Neural cell (in vitro differentiated cells): Measurements from ENCODE around the gene STMP1. TPM values are rescaled to one million over a fixed set of nuclear protein-coding genes. Genes with fewer than 3 reads are reported as not detected.

ENCODE experiments used
- H2AFZ ChIP-seq: fragments of 200-600, 300-800 bp; sonication (generic), shearing (Covaris generic); 2 replicates; pipeline ENCODE4 v1.6.0; 2014; ENCODE audit warnings: low read depth, mild to moderate bottlenecking, antibody characterized with exemption, low read length, moderate library complexity
- H3F3A ChIP-seq: fragments of 200-600 bp; shearing (Covaris generic); 2 replicates; pipeline ENCODE4 v1.6.1; 2016; ENCODE audit warnings: mild to moderate bottlenecking, moderate library complexity, mixed read lengths, antibody characterized with exemption, low read length; ENCODE audit not compliant: insufficient read depth, poor library complexity, severe bottlenecking
- H3K27ac ChIP-seq: fragments of 200-600, 300-800 bp; sonication (generic), shearing (Covaris generic); 2 replicates; pipeline ENCODE4 v1.5.1; 2014; ENCODE audit warnings: mild to moderate bottlenecking, low read length, moderate library complexity
- H3K27me3 ChIP-seq: fragments of 300-800, 200-600 bp; sonication (generic), shearing (Covaris generic); 2 replicates; pipeline ENCODE4 v1.6.0; 2014; ENCODE audit warnings: mild to moderate bottlenecking, low read depth, low read length, moderate library complexity; ENCODE audit not compliant: insufficient read depth
- H3K36me3 ChIP-seq: fragments of 300-800, 200-600 bp; sonication (generic), shearing (Covaris generic); 2 replicates; pipeline ENCODE4 v1.5.1; 2014; ENCODE audit warnings: mild to moderate bottlenecking, antibody characterized with exemption, low read length, moderate library complexity; ENCODE audit not compliant: insufficient read depth
- H3K4me2 ChIP-seq: fragments of 300-800, 200-600 bp; sonication (generic), shearing (Covaris generic); 2 replicates; pipeline ENCODE4 v1.6.0; 2014; ENCODE audit warnings: mild to moderate bottlenecking, low read length
- H3K4me3 ChIP-seq: fragments of 300-800, 200-600 bp; sonication (generic), shearing (Covaris generic); 2 replicates; pipeline ENCODE4 v1.5.1; 2014; ENCODE audit warnings: mild to moderate bottlenecking, low read length, moderate library complexity
- H3K79me2 ChIP-seq: fragments of 200-600 bp; shearing (Covaris generic); replicated peaks from 2 replicates; pipeline ENCODE4 v1.6.0; 2014; ENCODE audit warnings: mild to moderate bottlenecking, low read length, moderate library complexity; ENCODE audit not compliant: insufficient read depth
- H3K9ac ChIP-seq: fragments of 300-800, 200-600 bp; sonication (generic), shearing (Covaris generic); 2 replicates; pipeline ENCODE4 v1.6.1; 2016; ENCODE audit warnings: mild to moderate bottlenecking, low read length, mixed read lengths
- H3K9me2 ChIP-seq: fragments of 200-600 bp; shearing (Covaris generic); 2 replicates; pipeline ENCODE4 v1.6.1; 2016; ENCODE audit warnings: mild to moderate bottlenecking, low read length, mixed read lengths; ENCODE audit not compliant: insufficient read depth
- H3K9me3 ChIP-seq: fragments of 200-600, 300-800 bp; sonication (generic), shearing (Covaris generic); 2 replicates; pipeline ENCODE4 v1.6.1; 2016; ENCODE audit warnings: mild to moderate bottlenecking, mixed run types, low read length, moderate library complexity, mixed read lengths
- H4K20me1 ChIP-seq: fragments of 200-600 bp; shearing (Covaris generic); 2 replicates; pipeline ENCODE4 v1.6.1; 2016; ENCODE audit warnings: mild to moderate bottlenecking, mixed run types; ENCODE audit not compliant: insufficient read depth
- CTCF ChIP-seq: fragments of 450-650 bp; IDR thresholded peaks from 2 replicates; pipeline ENCODE4 v1.5.1; 2014; ENCODE audit warnings: antibody characterized with exemption, mild to moderate bottlenecking, moderate library complexity; ENCODE audit not compliant: poor library complexity, severe bottlenecking
- EP300 ChIP-seq: fragments of 450-650 bp; conservative IDR thresholded peaks from 2 replicates; pipeline ENCODE4 v1.6.1; 2014; ENCODE audit warnings: antibody characterized with exemption, mild to moderate bottlenecking, moderate library complexity; ENCODE audit not compliant: poor library complexity, severe bottlenecking
- EZH2 ChIP-seq: fragments of 200-600, 300-800 bp; shearing (Covaris generic), sonication (generic); IDR thresholded peaks from 2 replicates; pipeline ENCODE4 v1.6.1; 2014; ENCODE audit warnings: antibody characterized with exemption, low read length, borderline replicate concordance, mild to moderate bottlenecking; ENCODE audit not compliant: insufficient read depth, poor library complexity, severe bottlenecking
- MXI1 ChIP-seq: fragments of 450-650 bp; conservative IDR thresholded peaks from 2 replicates; pipeline ENCODE4 v1.6.1; 2014; ENCODE audit warnings: antibody characterized with exemption, mild to moderate bottlenecking; ENCODE audit not compliant: poor library complexity, severe bottlenecking
- POLR2AphosphoS5 ChIP-seq: IDR thresholded peaks from 2 replicates; pipeline ENCODE4 v1.6.1; 2012
- RAD21 ChIP-seq: fragments of 450-650 bp; conservative IDR thresholded peaks from 2 replicates; pipeline ENCODE4 v1.6.1; 2014; ENCODE audit warnings: antibody characterized with exemption, mild to moderate bottlenecking, moderate library complexity
- REST ChIP-seq: IDR thresholded peaks from 2 replicates; pipeline ENCODE4 v1.6.1; 2012; ENCODE audit warnings: borderline replicate concordance
- SMC3 ChIP-seq: fragments of 450-650 bp; conservative IDR thresholded peaks from 2 replicates; pipeline ENCODE4 v1.6.1; 2014; ENCODE audit warnings: antibody characterized with exemption, mild to moderate bottlenecking, moderate library complexity; ENCODE audit not compliant: poor library complexity
- TAF1 ChIP-seq: IDR thresholded peaks from 2 replicates; pipeline ENCODE4 v1.6.1; 2012; ENCODE audit warnings: low read depth
- polyA plus RNA-seq: library from polyadenylated mRNA; depleted of rRNA; stranded (reverse); fragments of >200 nt; gene quantifications from 2 replicates; pipeline ENCODE4 v1.2.3, GENCODE V29; 2014

The STMP1 gene
- polyA plus RNA-seq, 1 donor from 2014 or later, result 81.6 TPM

- H3K9me3 ChIP-seq, result no peaks in the 10 kb centered on the region
- H3K9me2 ChIP-seq, result no peaks in the 10 kb centered on the region
- H2AFZ ChIP-seq, result no peak overlapping the region
- no peak overlapping the region for H3K27ac ChIP-seq
- H3K4me2 ChIP-seq, result no peak overlapping the region
- no peak for TF ChIP-seq RAD21
- TF ChIP-seq REST, result no peak
- TF ChIP-seq MXI1, result no peak
- no peak for TF ChIP-seq TAF1
- no peak for TF ChIP-seq EZH2
- no peak for TF ChIP-seq POLR2AphosphoS5
- no peak for TF ChIP-seq EP300
- TF ChIP-seq SMC3, result no peak
- no peak for TF ChIP-seq CTCF
- no peak overlapping the region for H3K4me3 ChIP-seq
- H3K9ac ChIP-seq, result no peak overlapping the region
- no peaks in the 10 kb centered on the region for H3K36me3 ChIP-seq
- H3K79me2 ChIP-seq, result no peaks in the 10 kb centered on the region
- no peaks in the 10 kb centered on the region for H4K20me1 ChIP-seq
- H3F3A ChIP-seq, result no peaks in the 10 kb centered on the region
- no peaks in the 10 kb centered on the region for H3K27me3 ChIP-seq
These were observed 54.4 kb downstream of the STMP1 start for GRCh38 chr7:135716677-135717238.

- no peaks in the 10 kb centered on the region for H4K20me1 ChIP-seq
- no peaks in the 10 kb centered on the region for H3K9me2 ChIP-seq
- no peaks in the 10 kb centered on the region for H3K79me2 ChIP-seq
- no peak overlapping the region for H3K9ac ChIP-seq
- H3K9me3 ChIP-seq, result no peaks in the 10 kb centered on the region
- TF ChIP-seq CTCF (no peak), POLR2AphosphoS5 (no peak), EP300 (no peak), SMC3 (no peak), EZH2 (no peak), MXI1 (no peak), RAD21 (no peak), REST (no peak), TAF1 (no peak)
- H3K36me3 ChIP-seq, result no peaks in the 10 kb centered on the region
- H3K27me3 ChIP-seq, result no peaks in the 10 kb centered on the region
- no peak overlapping the region for H2AFZ ChIP-seq
- H3K4me3 ChIP-seq, result no peak overlapping the region
- no peak overlapping the region for H3K27ac ChIP-seq
- no peak overlapping the region for H3K4me2 ChIP-seq
- no peaks in the 10 kb centered on the region for H3F3A ChIP-seq
These were observed 55.4 kb downstream of the STMP1 start for GRCh38 chr7:135717693-135718092.
